ENCODE data around the gene HBM.
"Not testable (repeated sequence)": the region's sequence is repeated elsewhere in the genome, so short reads cannot be mapped to it uniquely, and the experiment has no call there.

DNA sequence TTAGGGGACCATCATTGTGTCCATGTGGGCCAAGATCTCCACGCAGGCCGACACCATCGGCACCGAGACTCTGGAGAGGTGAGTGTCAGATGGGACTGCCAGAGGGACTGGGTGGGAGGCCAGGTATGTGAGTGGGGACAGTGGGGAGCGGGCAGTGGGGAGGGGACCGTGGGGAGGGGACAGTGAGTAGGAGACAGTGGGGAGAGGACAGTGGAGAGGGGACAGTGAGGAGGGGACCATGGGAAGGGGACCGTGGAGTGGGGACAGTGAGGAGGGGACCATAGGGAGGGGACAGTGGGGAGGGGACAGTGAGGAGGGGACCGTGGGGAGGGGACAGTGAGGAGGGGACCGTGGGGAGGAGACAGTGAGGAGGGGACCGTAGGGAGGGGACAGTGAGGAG, 2.6 kb upstream of the HBM start:
- TF ChIP-seq POLR2AphosphoS5, POLR2A (IDR thresholded peaks at IDR 0.05): not testable (repeated sequence)

All from transverse colon (tissue), 3 donors.